ACC112 (cell line): Measurements from ENCODE around the gene TFR2.
"Not testable (repeated sequence)": the region's sequence is repeated elsewhere in the genome, so short reads cannot be mapped to it uniquely, and the experiment has no call there.

ENCODE experiments used
- H2AFZ ChIP-seq: fragments of 200-600 bp; sonication (generic); one replicate; pipeline ENCODE4 v1.6.0; 2017; ENCODE audit warnings: antibody characterized with exemption, low read length; ENCODE audit not compliant: unreplicated experiment
- H3K27ac ChIP-seq: fragments of 200-600 bp; sonication (generic); 2 replicates; pipeline ENCODE4 v1.5.1; 2014; ENCODE audit warnings: low read depth, mild to moderate bottlenecking, antibody characterized with exemption, low read length, moderate library complexity
- H3K27me3 ChIP-seq: fragments of 200-600 bp; sonication (generic); 2 replicates; pipeline ENCODE4 v1.6.1; 2014; ENCODE audit warnings: mild to moderate bottlenecking, antibody characterized with exemption, low read length, moderate library complexity, mixed read lengths; ENCODE audit not compliant: insufficient read depth
- H3K36me3 ChIP-seq: fragments of 200-600 bp; sonication (generic); 2 replicates; pipeline ENCODE4 v1.6.1; 2016; ENCODE audit warnings: mild to moderate bottlenecking, antibody characterized with exemption, low read length, moderate library complexity, mixed read lengths; ENCODE audit not compliant: insufficient read depth
- H3K4me1 ChIP-seq: fragments of 200-600 bp; sonication (generic); one replicate; pipeline ENCODE4 v1.6.1; 2016; ENCODE audit warnings: low read length, mixed read lengths; ENCODE audit not compliant: insufficient read depth, unreplicated experiment, control insufficient read depth
- H3K4me3 ChIP-seq: fragments of 200-600 bp; sonication (generic); 2 replicates; pipeline ENCODE4 v1.5.1; 2014; ENCODE audit warnings: mild to moderate bottlenecking, low read depth, low read length
- H3K79me2 ChIP-seq: fragments of 200-600 bp; sonication (generic); one replicate; pipeline ENCODE4 v1.6.0; 2016; ENCODE audit warnings: low read length; ENCODE audit not compliant: control insufficient read depth, unreplicated experiment, insufficient read depth

The TFR2 gene

GRCh38 chr7:100670074-100670473 lies 28.7 kb upstream of the TFR2 start:
- Histone ChIP-seq H3K27me3 (no peaks in the 10 kb centered on the region), H3K36me3 (no peaks in the 10 kb centered on the region), H3K79me2 (peaks cover 14% of the 10 kb centered on the region), H2AFZ (no peak overlapping the region), H3K4me1 (no peaks in the 10 kb centered on the region), H3K4me3 (no peak overlapping the region), H3K27ac (no peak overlapping the region)

- not testable (repeated sequence) for H3K27me3 ChIP-seq, H3K4me3 ChIP-seq, H3K36me3 ChIP-seq, H3K79me2 ChIP-seq, H3K4me1 ChIP-seq, H2AFZ ChIP-seq, H3K27ac ChIP-seq
Observed at GRCh38 chr7:100669106-100669505, 27.8 kb upstream of the TFR2 start.

- Histone ChIP-seq H2AFZ (no peak overlapping the region), H3K4me3 (no peak overlapping the region), H3K79me2 (no peaks in the 10 kb centered on the region), H3K36me3 (no peaks in the 10 kb centered on the region), H3K4me1 (no peaks in the 10 kb centered on the region), H3K27me3 (no peaks in the 10 kb centered on the region), H3K27ac (no peak overlapping the region)
Observed at GRCh38 chr7:100668069-100668449, 26.7 kb upstream of the TFR2 start.

- H3K4me1 ChIP-seq, result no peaks in the 10 kb centered on the region
- no peak overlapping the region for H3K4me3 ChIP-seq
- H3K36me3 ChIP-seq, result no peaks in the 10 kb centered on the region
- H3K27ac ChIP-seq, result no peak overlapping the region
- H2AFZ ChIP-seq, result no peak overlapping the region
- H3K79me2 ChIP-seq, result no peaks in the 10 kb centered on the region
- no peaks in the 10 kb centered on the region for H3K27me3 ChIP-seq
Observed at GRCh38 chr7:100667331-100668068, 26.1 kb upstream of the TFR2 start.

- Histone ChIP-seq H3K79me2 (no peaks in the 10 kb centered on the region), H2AFZ (no peak overlapping the region), H3K27me3 (no peaks in the 10 kb centered on the region), H3K36me3 (no peaks in the 10 kb centered on the region), H3K4me1 (no peaks in the 10 kb centered on the region), H3K27ac (no peak overlapping the region), H3K4me3 (no peak overlapping the region)
Observed at GRCh38 chr7:100665168-100665726, 23.9 kb upstream of the TFR2 start.

- H3K4me3 ChIP-seq, H3K27ac ChIP-seq, H3K36me3 ChIP-seq, H3K4me1 ChIP-seq, H2AFZ ChIP-seq, H3K27me3 ChIP-seq, H3K79me2 ChIP-seq: not testable (repeated sequence)
Observed at GRCh38 chr7:100662194-100662776, 20.9 kb upstream of the TFR2 start.

GRCh38 chr7:100655908-100656674 lies 14.7 kb upstream of the TFR2 start, which contains the start of gene ACTL6B:
TSS of gene ACTL6B (minus strand) at chr7:100656448. CDS start at chr7:100656354, 94 bp downstream.
- Histone ChIP-seq H3K27me3 (peaks cover 42% of the 10 kb centered on the region), H3K79me2 (no peaks in the 10 kb centered on the region), H2AFZ (no peak within 1 kb of the TSS), H3K36me3 (no peaks in the 10 kb centered on the region), H3K4me3 (no peak within 1 kb of the TSS), H3K27ac (no peak within 1 kb of the TSS), H3K4me1 (no peaks in the 10 kb centered on the region)

GRCh38 chr7:100654908-100655831 lies 13.8 kb upstream of the TFR2 start:
- no peaks in the 10 kb centered on the region for H3K36me3 ChIP-seq
- no peaks in the 10 kb centered on the region for H3K4me1 ChIP-seq
- no peak overlapping the region for H3K27ac ChIP-seq
- H3K79me2 ChIP-seq, result no peaks in the 10 kb centered on the region
- no peak overlapping the region for H3K4me3 ChIP-seq
- peaks cover 42% of the 10 kb centered on the region for H3K27me3 ChIP-seq
- no peak overlapping the region for H2AFZ ChIP-seq

GRCh38 chr7:100649826-100650565 lies 8.6 kb upstream of the TFR2 start:
- no peak overlapping the region for H3K27ac ChIP-seq
- no peaks in the 10 kb centered on the region for H3K36me3 ChIP-seq
- H3K4me3 ChIP-seq, result no peak overlapping the region
- no peaks in the 10 kb centered on the region for H3K4me1 ChIP-seq
- H2AFZ ChIP-seq, result no peak overlapping the region
- no peaks in the 10 kb centered on the region for H3K79me2 ChIP-seq
- H3K27me3 ChIP-seq, result peaks cover 40% of the 10 kb centered on the region
